Activated T-cell treated with anti-CD3 and anti-CD28 coated beads for 1 hour (primary cell): ENCODE data around the gene ALG1L2.
"Not testable (repeated sequence)": the region's sequence is repeated elsewhere in the genome, so short reads cannot be mapped to it uniquely, and the experiment has no call there.

ENCODE experiments used
- DNase-seq: peaks from one replicate; pipeline ENCODE4 v3.0.0-alpha.2; 2020; ENCODE audit warnings: low read depth

ALG1L2 gene

GRCh38 chr3:130093741-130094391 is 12.2 kb downstream of the ALG1L2 start:
- no peak for DNase-seq

GRCh38 chr3:130094491-130094941 is 12.9 kb downstream of the ALG1L2 start:
- DNase-seq, result not testable (repeated sequence)

- not testable (repeated sequence) for DNase-seq
Measured at GRCh38 chr3:130095858-130096257, 14.2 kb downstream of the ALG1L2 start.

- not testable (repeated sequence) for DNase-seq
Measured at GRCh38 chr3:130097096-130097495, 15.5 kb downstream of the ALG1L2 start.

- DNase-seq, result not testable (repeated sequence)
Measured at GRCh38 chr3:130097690-130098638, 16.3 kb downstream of the ALG1L2 start.

GRCh38 chr3:130098639-130099385 is 17.2 kb downstream of the ALG1L2 start:
- not testable (repeated sequence) for DNase-seq

GRCh38 chr3:130102545-130102944 is 20.9 kb downstream of the ALG1L2 start:
- not testable (repeated sequence) for DNase-seq

GRCh38 chr3:130104191-130104590 is 22.6 kb downstream of the ALG1L2 start:
- DNase-seq, result not testable (repeated sequence)

GRCh38 chr3:130107333-130107995 is 25.8 kb downstream of the ALG1L2 start:
- not testable (repeated sequence) for DNase-seq

GRCh38 chr3:130108836-130109585 is 27.4 kb downstream of the ALG1L2 start:
- DNase-seq, result not testable (repeated sequence)

GRCh38 chr3:130110386-130111169 is 28.9 kb downstream of the ALG1L2 start:
- DNase-seq, result not testable (repeated sequence)

- peak; percentile 99 for DNase-seq
Measured at GRCh38 chr3:130111185-130111864, 29.7 kb downstream of the ALG1L2 start.

- peak; percentile 98 for DNase-seq
Measured at GRCh38 chr3:130111865-130112747, 30.5 kb downstream of the ALG1L2 start.

GRCh38 chr3:130112748-130113073 is 31.1 kb downstream of the ALG1L2 start:
- DNase-seq, result not testable (repeated sequence)

GRCh38 chr3:130115400-130115799 is 33.8 kb downstream of the ALG1L2 start:
- not testable (repeated sequence) for DNase-seq

- no peak for DNase-seq
Measured at GRCh38 chr3:130117933-130118332, 36.3 kb downstream of the ALG1L2 start.

- DNase-seq, result not testable (repeated sequence)
Measured at GRCh38 chr3:130119824-130120223, 38.2 kb downstream of the ALG1L2 start.

- not testable (repeated sequence) for DNase-seq
Measured at GRCh38 chr3:130120291-130120690, 38.7 kb downstream of the ALG1L2 start.
